Measurements from ENCODE around the gene MYH9.

- no peak for TF ChIP-seq CTCF (IDR thresholded peaks at IDR 0.05)
- TF ChIP-seq POLR2A (IDR thresholded peaks at IDR 0.05) = no peak
- no peak for TF ChIP-seq POLR2AphosphoS5 (IDR thresholded peaks at IDR 0.05)
- TF ChIP-seq EP300 (IDR thresholded peaks at IDR 0.05) = no peak
Measured at GRCh38 chr22:36232715-36233401, 154.9 kb downstream of the MYH9 start.
